Occipital lobe (tissue), 2 donors: ENCODE results near the gene IQCH. TPM values are rescaled to one million over a fixed set of nuclear protein-coding genes. Genes with fewer than 3 reads are reported as not detected.
"Not testable (repeated sequence)": the region's sequence is repeated elsewhere in the genome, so short reads cannot be mapped to it uniquely, and the experiment has no call there.

Experiments used
- DNase-seq: peaks from one replicate; lab custom pipeline; 2025; lab: John Stamatoyannopoulos, UW
- total RNA-seq: library from RNA; depleted of rRNA; stranded (reverse); fragments of >200 nt; gene quantifications from one replicate; pipeline ENCODE4 v1.2.3, GENCODE V29; 2014

The IQCH gene
- total RNA-seq, 1 donor from 2014 or later, result 2.8 TPM

- DNase-seq, result not testable (repeated sequence)
These were observed 8.0 kb upstream of the IQCH start for GRCh38 chr15:67246606-67247005.

DNA sequence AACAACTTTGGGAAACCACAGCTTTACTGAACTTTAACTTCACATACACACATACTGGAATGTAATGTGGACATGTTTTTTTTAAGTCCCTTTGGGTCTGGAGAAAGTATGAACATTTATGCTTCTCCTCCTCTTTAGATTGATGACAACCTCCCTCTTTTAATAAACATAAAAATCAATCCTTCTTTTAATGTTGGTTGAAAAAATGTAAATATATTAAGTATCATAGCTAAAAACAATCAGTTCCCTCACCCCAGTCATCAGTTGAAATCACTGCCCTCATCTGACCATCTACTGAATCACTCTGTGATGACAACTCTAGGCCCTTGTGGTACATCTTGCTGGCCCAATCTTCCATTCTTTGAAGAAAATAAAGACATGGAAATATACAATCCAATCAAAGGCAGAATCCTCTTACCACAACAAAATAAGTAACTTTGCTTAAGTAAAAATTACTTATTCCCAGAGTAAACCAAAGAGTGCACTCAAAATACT, 6.5 kb upstream of the IQCH start:
- no peak for DNase-seq

DNA sequence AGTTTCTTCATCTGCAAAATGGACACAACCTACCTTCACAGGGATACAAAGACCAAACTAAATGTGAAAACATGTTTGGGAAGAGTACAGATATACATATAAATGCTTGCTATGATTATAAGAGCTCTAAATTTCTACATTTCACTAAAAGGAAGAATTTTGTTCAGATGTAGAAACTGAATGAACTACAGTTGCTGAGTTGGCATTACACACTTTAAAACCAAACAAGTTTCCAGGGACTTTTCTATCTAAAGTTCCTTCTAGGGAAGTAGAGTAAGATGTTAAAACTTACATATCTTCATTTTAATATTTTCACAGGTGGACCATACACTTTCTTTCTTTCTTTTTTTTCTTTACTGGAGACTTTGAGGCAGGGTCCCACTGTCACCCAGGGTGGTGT, 4.8 kb upstream of the IQCH start:
- DNase-seq, result no peak

- DNase-seq, result no peak
These were observed 3.3 kb upstream of the IQCH start for GRCh38 chr15:67251318-67251717.

- DNase-seq, result no peak
These were observed 1.5 kb upstream of the IQCH start for GRCh38 chr15:67253101-67253500.

GRCh38 chr15:67253549-67254237, 893 bp upstream of the IQCH start:
- no peak for DNase-seq

DNA sequence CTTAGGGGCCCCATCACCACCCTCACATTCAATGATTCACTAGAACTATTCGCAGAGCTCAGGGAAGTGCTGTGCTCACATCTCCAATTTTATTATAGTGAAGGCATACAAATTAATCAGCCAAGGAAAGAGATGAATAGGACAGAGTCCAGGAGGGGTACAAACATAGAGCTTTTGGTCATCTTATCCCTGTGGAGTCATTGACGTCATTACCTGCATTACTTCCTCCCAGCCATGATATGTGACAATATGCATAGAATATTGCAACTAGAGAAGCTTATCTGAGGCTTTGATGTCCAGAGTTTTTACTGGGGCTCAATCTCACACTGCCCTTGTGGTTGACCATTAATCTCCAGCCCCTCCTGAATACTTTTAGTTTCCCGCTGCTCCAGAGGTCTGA, 1.5 kb downstream of the IQCH start:
- DNase-seq, result no peak

DNA sequence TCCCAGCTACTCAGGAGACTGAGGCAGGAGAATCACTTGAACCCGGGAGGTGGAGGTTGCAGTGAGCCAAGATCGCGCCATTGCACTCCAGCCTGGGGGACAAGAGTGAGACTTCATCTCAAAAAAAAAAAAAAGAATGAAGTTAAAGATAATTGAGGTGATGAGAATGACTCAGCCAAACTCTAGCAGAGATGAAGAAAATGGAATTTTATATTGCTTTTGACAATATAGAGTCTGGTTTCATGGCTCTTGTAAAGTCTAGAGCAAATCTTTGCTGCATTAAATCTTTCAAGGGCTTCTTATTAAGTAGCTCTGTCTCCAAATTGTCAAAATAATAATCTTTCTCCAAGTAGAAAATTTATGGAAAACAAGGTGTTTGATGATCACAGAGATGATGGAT, 3.8 kb downstream of the IQCH start:
- not testable (repeated sequence) for DNase-seq

DNA sequence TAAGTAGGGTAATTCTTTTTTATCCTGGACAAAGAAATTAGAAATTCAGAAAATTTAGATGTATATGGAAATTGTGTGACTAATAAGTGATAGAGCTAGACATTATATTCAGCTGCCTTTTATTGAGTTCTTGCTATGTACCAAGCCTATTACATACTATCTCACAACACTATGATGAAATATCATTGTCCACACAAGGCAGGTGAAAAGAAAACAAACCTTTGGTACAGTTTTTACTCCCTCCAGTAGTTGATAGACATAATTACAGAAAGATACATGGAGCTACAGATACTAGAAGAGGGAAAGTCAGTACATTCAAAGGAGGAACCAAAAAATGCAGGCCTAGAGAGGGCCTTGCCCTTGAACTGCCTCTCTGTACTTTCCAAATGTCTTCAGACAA, 4.8 kb downstream of the IQCH start:
- no peak for DNase-seq

- no peak for DNase-seq
These were observed 5.2 kb downstream of the IQCH start for GRCh38 chr15:67259806-67260205.

DNA sequence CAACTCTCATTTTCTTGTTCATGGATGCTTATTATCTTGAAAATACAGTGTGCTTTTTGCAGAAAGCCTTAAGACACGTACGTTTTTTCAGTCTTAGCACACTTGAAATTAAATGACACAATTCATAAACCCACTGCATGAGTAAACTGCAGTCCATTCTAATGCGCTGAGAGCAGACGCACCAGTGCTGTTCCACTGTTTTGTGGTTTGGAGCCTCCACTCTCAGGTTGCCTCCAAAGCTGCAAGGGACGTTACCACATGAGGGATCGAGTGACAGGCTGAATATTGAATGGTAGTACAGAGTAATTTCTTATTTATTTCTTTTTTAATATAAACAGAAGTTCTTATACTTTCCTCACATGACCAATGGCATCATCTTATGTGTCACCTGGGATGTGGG, 12.3 kb downstream of the IQCH start:
- DNase-seq, result no peak

GRCh38 chr15:67267440-67267839, 12.9 kb downstream of the IQCH start:
- no peak for DNase-seq

- DNase-seq, result no peak
These were observed 13.7 kb downstream of the IQCH start for GRCh38 chr15:67267951-67268941.

DNA sequence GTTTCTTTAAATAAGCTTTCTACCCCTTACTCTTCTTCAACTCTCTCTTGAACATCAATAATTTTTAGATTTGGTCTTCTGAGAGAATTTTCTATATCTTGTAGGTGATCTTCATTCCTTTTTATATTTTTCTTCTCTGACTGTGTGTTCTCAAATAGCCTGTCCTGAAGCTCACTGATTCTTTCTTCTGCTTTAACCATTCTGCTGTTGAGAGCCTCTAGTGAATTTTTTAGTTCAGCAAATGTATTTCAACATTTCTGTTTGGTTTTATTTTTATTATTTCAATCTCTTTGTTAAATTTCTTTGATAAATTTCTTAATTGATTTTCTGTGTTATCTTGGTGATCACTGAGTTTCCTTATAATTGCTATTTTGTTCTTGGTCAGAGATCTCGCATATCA, 19.6 kb downstream of the IQCH start:
- DNase-seq, result no peak

DNA sequence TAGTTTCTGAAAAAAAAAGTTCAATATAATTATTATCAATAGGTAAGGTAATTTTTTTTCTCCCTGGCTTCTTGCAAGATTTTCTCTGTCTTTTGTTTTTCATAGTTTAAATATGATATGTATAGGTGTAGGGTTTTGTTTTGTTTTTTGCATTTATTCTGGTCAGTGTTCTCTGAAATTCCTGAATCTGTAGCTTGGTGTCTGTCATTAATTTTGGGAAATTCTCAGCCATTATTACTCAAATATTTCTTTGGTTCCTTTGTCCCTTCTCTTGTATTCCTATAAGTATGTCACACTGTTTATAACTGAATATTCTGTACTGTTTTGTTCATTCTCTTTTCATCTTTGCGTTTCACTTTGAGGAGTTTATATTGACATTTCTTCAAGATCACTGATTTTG, 22.1 kb downstream of the IQCH start:
- no peak for DNase-seq

- DNase-seq, result no peak
These were observed 25.6 kb downstream of the IQCH start for GRCh38 chr15:67280217-67280616.

DNA sequence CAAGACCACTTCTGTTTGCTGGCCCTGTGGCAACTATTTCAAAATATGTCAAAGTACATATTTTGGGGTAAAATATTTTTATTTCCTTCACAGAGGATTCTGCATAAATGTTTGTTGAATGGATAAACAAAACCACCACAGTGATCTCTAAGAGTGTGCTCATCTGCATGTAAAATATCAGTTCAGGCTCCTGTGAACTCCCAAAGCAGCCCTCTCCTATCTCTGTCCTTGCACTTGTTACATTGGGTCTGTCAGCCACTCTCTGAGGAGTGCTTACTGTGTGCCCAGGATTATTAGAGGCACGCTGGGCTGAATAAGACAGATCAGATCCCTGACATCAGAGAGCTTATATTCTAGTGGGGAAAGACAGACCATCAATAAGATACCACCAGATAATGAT, 27.1 kb downstream of the IQCH start:
- no peak for DNase-seq

DNA sequence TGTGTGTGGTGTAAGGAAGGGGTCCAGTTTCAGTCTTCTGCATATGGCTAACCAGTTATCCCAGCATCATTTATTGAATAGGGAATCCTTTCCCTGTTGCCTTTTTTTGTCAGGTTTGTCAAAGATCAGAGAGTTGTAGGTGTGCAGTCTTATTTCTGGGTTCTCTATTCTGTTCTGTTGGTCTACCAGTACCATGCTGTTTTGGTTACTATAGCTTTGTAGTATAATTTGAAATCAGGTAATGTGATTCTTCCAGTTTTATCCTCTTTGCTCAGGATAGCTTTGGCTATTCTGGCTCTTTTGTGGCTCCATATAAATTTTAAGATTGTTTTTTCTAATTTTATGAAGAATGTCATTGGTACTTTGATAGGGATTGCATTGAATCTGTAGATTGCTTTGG, 31.0 kb downstream of the IQCH start:
- DNase-seq, result not testable (repeated sequence)

- not testable (repeated sequence) for DNase-seq
These were observed 31.8 kb downstream of the IQCH start for GRCh38 chr15:67286400-67286799.

DNA sequence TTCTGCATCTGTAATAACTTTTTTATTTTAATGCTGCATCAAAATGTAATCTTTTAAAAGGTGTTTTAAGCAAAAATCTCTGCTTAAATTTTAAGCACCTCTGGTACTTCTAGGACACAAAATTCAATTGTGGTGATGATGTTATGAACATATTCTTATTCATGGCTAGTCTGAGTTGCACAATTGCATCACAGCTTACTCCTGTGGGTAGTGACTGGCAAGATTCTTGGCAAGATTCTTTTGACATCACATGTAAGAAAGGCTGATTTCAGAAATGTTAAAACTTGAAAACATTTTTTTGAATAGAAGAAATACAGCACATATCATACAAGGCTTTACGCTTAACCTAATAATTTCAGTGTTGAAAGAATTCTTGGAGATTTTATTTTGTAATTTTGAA, 35.7 kb downstream of the IQCH start:
- DNase-seq, result no peak

DNA sequence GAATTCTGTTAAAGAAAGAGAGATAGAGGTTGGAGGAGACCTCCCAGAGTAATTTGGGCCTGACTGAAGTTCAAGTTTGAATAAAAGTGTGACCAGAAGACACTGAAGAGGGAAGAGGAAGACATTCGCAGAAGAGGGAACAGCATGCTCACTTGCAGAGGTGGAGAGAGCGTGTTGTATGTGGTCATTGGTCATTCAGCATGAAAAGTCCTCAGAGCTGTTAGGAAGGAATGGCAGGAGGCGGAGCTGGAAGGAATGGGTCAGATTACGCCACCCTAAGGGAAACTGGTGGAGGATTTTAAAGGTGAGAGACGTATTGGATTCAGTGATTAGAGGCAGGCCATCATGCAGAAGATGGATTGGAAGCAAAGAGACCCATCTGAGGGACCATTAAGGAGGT, 41.6 kb downstream of the IQCH start:
- no peak for DNase-seq

- no peak for DNase-seq
These were observed 42.1 kb downstream of the IQCH start for GRCh38 chr15:67296684-67297083.
